Activated T-helper 17 cell treated with anti-CD3 and anti-CD28 coated beads, Interleukin-2, amount 50 U/mL, for 72 hours (primary cell): ENCODE results near the gene SPATA21. TPM values are rescaled to one million over a fixed set of nuclear protein-coding genes. Genes with fewer than 3 reads are reported as not detected.
"Not testable (repeated sequence)": the region's sequence is repeated elsewhere in the genome, so short reads cannot be mapped to it uniquely, and the experiment has no call there.

ENCODE experiments used
- ATAC-seq: fragments of 150-1000 bp; cut with Tn5 transposase; replicated peaks from 2 replicates; pipeline ENCODE4 v1.10.0; 2021; ENCODE audit warnings: mild to moderate bottlenecking, moderate library complexity
- H3K27ac Mint-ChIP-seq: one replicate; pipeline ENCODE4 v1.8.0; 2022; ENCODE audit warnings: mixed read lengths
- H3K27me3 Mint-ChIP-seq: one replicate; pipeline ENCODE4 v1.8.0; 2022; ENCODE audit warnings: mixed read lengths
- H3K36me3 Mint-ChIP-seq: one replicate; pipeline ENCODE4 v1.8.0; 2022; ENCODE audit warnings: low read depth, mild to moderate bottlenecking, mixed read lengths
- H3K4me1 Mint-ChIP-seq: one replicate; pipeline ENCODE4 v1.8.0; 2022; ENCODE audit warnings: mixed read lengths
- H3K4me3 Mint-ChIP-seq: one replicate; pipeline ENCODE4 v1.8.0; 2022; ENCODE audit warnings: mild to moderate bottlenecking, mixed read lengths
- H3K9me3 Mint-ChIP-seq: one replicate; pipeline ENCODE4 v1.8.0; 2022; ENCODE audit warnings: mixed read lengths
- total RNA-seq, 2 donors: library from RNA; stranded (reverse); gene quantifications; one replicate each; pipeline ENCODE4 v1.2.3, GENCODE V29; 2022

The SPATA21 gene
- total RNA-seq, 2 donors from 2014 or later, result 0.08 TPM; not detected in 1

DNA sequence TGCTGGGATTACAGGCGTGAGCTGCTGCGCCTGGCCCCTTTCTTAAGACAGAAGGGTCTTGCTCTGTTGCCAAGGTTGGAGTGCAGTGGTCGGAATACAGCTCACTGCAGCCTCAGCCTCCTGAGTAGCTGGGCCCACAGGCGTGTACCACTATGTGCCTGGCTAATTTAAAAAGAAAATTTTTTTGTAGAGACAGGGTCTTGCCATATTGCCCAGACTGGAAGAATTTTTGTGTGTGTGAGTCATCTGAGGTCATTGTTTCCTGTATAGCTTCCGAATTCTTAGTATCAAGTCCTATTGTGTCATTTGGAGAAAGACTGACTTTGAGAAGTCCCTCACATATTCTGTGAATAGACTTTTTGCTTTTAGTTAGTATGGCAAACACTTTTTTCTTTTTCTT, 65.5 kb downstream of the SPATA21 start:
- Mint-ChIP-seq H3K27me3 (no peaks in the 10 kb centered on the region), H3K27ac (peak overlapping the region; percentile 89), H3K36me3 (peaks cover 78% of the 10 kb centered on the region), H3K4me3 (peak overlapping the region; percentile 84), H3K4me1 (peaks cover 45% of the 10 kb centered on the region), H3K9me3 (no peaks in the 10 kb centered on the region)
- peak; percentile 33 for ATAC-seq

DNA sequence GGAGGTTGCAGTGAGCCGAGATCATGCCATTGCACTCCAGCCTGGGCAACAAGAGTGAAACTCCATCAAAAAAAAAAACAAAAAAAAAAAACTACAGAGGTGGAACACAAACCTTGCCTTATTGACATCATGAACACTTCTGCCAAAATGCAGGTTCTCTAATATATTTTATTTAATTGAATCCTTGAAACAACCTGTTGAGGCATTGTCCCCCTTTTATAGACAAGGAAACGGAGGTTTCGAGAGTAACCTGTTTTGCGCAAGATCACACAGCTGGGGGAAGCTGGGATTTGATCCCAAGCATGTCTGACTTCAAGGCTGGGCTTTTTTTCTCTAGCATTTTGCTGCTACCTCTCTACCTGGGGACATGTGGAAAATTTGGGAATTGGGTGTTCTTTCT, 67.4 kb downstream of the SPATA21 start:
- Mint-ChIP-seq H3K9me3 (no peaks in the 10 kb centered on the region), H3K27me3 (no peaks in the 10 kb centered on the region), H3K4me1 (peaks cover 37% of the 10 kb centered on the region), H3K4me3 (peak overlapping the region; percentile 97), H3K27ac (no peak overlapping the region), H3K36me3 (peaks cover 61% of the 10 kb centered on the region)
- no peak for ATAC-seq

DNA sequence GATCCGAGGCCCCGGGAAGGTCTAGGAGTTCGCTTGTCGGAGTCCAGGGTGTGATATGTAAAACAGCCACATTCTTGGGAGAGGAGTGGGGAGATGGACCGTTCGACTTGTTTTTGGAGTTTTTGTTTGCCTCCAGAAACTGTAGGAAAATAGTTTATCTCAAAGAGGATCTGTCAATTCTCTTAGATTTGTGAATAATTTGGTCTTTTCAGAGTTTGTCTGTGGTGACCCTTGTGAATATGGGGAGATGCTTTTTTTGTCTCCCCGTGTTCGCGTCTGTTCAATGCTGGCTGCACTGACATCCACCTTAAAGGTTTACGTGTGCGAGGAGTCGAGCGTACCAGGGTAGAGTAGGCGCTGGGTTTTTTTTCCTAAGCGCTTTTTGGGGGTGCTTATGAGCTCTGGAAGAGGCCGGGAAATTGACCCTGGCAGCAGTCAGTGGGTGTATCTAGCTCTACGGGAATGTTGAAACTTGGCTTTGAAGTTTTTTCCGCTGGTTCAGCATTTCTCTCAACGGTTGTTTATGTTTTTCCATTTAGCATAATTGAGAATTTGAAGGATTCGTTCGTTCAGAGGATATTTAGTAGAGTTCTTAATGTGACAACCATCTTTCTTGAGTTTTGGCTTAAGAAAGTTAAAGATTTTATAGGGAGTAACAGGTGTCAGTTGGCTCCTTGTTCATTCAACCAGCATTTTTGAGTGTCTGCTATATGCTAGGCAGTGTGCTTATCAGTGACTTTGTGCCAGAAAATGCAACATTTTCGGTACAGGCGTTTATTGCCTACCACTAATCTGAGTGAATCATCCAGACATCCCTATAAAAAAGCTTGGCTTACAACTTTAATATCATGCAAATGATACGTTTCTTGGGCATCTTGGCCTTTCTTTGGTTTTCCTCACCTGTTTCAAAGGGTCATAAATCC, 69.0 kb downstream of the SPATA21 start:
- Mint-ChIP-seq H3K4me1 (peaks cover 30% of the 10 kb centered on the region), H3K9me3 (no peaks in the 10 kb centered on the region), H3K36me3 (peaks cover 48% of the 10 kb centered on the region), H3K4me3 (peak overlapping the region; percentile 97), H3K27ac (peak overlapping the region; percentile 98), H3K27me3 (no peaks in the 10 kb centered on the region)
- no peak for ATAC-seq

- peak; percentile 70 for ATAC-seq
- no peaks in the 10 kb centered on the region for H3K9me3 Mint-ChIP-seq
- peak overlapping the region; percentile 97 for H3K4me3 Mint-ChIP-seq
- peaks cover 23% of the 10 kb centered on the region for H3K4me1 Mint-ChIP-seq
- H3K36me3 Mint-ChIP-seq, result peaks cover 40% of the 10 kb centered on the region
- peak overlapping the region; percentile 98 for H3K27ac Mint-ChIP-seq
- no peaks in the 10 kb centered on the region for H3K27me3 Mint-ChIP-seq
These were observed 69.8 kb downstream of the SPATA21 start for GRCh38 chr1:16367258-16367967.

GRCh38 chr1:16366722-16367257, 70.4 kb downstream of the SPATA21 start, which contains the start of gene SZRD1:
Gene SZRD1 (plus strand): TSS chr1:16367242. CDS start chr1:16367258, 16 bp downstream.
- no peaks in the 10 kb centered on the region for H3K27me3 Mint-ChIP-seq
- no peaks in the 10 kb centered on the region for H3K9me3 Mint-ChIP-seq
- peak within 1 kb of the TSS; percentile 97 for H3K4me3 Mint-ChIP-seq
- H3K27ac Mint-ChIP-seq, result peak within 1 kb of the TSS; percentile 98
- peaks cover 17% of the 10 kb centered on the region for H3K4me1 Mint-ChIP-seq
- peak; percentile 84 for ATAC-seq
- H3K36me3 Mint-ChIP-seq, result peaks cover 34% of the 10 kb centered on the region

- peaks cover 14% of the 10 kb centered on the region for H3K4me1 Mint-ChIP-seq
- not testable (repeated sequence) for H3K27me3 Mint-ChIP-seq, H3K9me3 Mint-ChIP-seq, ATAC-seq
- peak overlapping the region; percentile 56 for H3K27ac Mint-ChIP-seq
- peaks cover 24% of the 10 kb centered on the region for H3K36me3 Mint-ChIP-seq
- peak overlapping the region; percentile 46 for H3K4me3 Mint-ChIP-seq
These were observed 72.1 kb downstream of the SPATA21 start for GRCh38 chr1:16365146-16365498.

DNA sequence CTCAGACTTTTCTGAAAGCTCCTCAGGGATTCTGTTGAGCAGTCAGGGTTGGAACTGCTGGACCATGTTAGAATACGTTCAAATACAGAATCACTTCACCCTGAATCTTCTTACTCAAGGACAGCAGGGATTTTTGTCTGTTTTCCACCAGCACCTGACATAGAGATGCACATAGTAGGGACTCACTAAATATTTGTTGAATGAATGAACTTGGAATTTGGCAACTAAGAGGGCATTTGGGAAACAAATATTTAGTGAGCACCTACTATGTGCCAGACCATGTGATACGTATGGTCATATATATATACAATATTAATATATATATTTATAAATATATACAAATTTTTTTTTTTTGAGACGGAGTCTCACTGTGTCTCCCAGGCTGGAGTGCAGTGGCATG, 80.4 kb downstream of the SPATA21 start:
- H3K27ac Mint-ChIP-seq, result no peak overlapping the region
- H3K4me3 Mint-ChIP-seq, result no peak overlapping the region
- H3K9me3 Mint-ChIP-seq, result no peaks in the 10 kb centered on the region
- H3K27me3 Mint-ChIP-seq, result no peaks in the 10 kb centered on the region
- ATAC-seq, result no peak
- no peaks in the 10 kb centered on the region for H3K36me3 Mint-ChIP-seq
- no peaks in the 10 kb centered on the region for H3K4me1 Mint-ChIP-seq

DNA sequence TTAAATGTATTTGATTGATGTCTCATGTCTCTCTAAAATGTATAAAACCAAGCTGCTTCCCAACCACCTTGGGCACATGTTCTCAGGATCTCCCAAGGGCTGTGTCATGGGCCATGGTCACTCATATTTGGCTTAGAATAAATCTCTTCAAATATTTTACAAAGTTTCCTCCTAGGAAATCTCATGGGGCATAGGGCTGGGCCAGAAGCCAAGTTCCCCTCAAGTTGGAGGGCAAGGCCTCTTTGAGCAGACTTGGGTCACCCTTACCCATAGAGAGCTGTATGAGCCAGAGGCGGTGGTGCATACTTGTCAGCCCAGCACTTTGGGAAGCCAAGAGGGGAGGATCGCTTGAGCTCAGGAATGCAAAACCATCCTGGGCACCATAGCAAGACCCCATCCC, 82.6 kb downstream of the SPATA21 start:
- H3K4me1 Mint-ChIP-seq, result peaks cover 11% of the 10 kb centered on the region
- no peak overlapping the region for H3K4me3 Mint-ChIP-seq
- no peaks in the 10 kb centered on the region for H3K9me3 Mint-ChIP-seq
- H3K36me3 Mint-ChIP-seq, result peaks cover 12% of the 10 kb centered on the region
- no peaks in the 10 kb centered on the region for H3K27me3 Mint-ChIP-seq
- ATAC-seq, result no peak
- H3K27ac Mint-ChIP-seq, result no peak overlapping the region

DNA sequence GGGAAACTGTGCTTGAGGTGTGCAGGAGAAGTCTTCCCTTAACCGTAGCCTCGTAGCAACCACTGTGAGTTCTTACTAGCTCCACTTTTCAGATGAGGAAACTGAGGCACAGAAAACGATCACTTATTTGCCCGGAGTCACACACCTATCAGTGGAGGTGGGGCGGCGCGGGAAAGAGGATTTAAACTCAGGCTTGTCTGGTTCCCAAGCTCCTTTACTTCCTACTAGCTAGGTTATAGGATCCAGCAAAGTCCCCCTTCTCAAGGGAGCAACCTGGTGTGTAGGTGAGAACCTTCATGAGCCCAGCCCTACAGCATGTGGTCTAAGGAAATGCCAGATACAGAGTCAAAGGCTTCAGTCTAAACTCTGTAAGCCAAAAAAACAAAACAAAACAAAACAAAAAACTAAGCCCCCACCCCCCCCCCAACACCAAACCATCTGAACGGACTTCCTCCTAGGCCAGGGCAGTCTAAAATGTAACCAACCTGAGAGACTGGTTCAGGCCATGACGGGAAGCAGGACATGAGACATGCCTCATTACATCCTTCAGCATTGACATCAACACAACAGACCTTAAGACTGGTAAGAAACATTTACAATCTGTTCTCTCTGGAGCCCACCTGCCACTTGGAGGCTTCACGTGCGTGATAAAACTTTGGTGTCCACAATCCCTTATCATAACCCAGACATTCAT, 84.2 kb downstream of the SPATA21 start:
- peak overlapping the region; percentile 87 for H3K27ac Mint-ChIP-seq
- H3K27me3 Mint-ChIP-seq, result no peaks in the 10 kb centered on the region
- peaks cover 12% of the 10 kb centered on the region for H3K36me3 Mint-ChIP-seq
- H3K4me1 Mint-ChIP-seq, result peaks cover 11% of the 10 kb centered on the region
- H3K4me3 Mint-ChIP-seq, result peak overlapping the region; percentile 94
- ATAC-seq, result no peak
- H3K9me3 Mint-ChIP-seq, result no peaks in the 10 kb centered on the region

- peak; percentile 94 for ATAC-seq
- Mint-ChIP-seq H3K27ac (peak within 1 kb of the TSS; percentile 87), H3K36me3 (peaks cover 12% of the 10 kb centered on the region), H3K4me1 (peaks cover 11% of the 10 kb centered on the region), H3K9me3 (no peaks in the 10 kb centered on the region), H3K4me3 (peak within 1 kb of the TSS; percentile 94), H3K27me3 (no peaks in the 10 kb centered on the region)
These were observed 85.0 kb downstream of the SPATA21 start, which contains the start of gene FBXO42 for GRCh38 chr1:16351994-16352841. Gene FBXO42 (minus strand): TSS chr1:16352480. CDS start chr1:16315418, 37,062 bp downstream.

GRCh38 chr1:16351456-16351993, 85.7 kb downstream of the SPATA21 start:
- no peak for ATAC-seq
- Mint-ChIP-seq H3K4me3 (peak overlapping the region; percentile 94), H3K4me1 (peaks cover 11% of the 10 kb centered on the region), H3K27ac (peak overlapping the region; percentile 87), H3K9me3 (no peaks in the 10 kb centered on the region), H3K27me3 (no peaks in the 10 kb centered on the region), H3K36me3 (peaks cover 12% of the 10 kb centered on the region)

DNA sequence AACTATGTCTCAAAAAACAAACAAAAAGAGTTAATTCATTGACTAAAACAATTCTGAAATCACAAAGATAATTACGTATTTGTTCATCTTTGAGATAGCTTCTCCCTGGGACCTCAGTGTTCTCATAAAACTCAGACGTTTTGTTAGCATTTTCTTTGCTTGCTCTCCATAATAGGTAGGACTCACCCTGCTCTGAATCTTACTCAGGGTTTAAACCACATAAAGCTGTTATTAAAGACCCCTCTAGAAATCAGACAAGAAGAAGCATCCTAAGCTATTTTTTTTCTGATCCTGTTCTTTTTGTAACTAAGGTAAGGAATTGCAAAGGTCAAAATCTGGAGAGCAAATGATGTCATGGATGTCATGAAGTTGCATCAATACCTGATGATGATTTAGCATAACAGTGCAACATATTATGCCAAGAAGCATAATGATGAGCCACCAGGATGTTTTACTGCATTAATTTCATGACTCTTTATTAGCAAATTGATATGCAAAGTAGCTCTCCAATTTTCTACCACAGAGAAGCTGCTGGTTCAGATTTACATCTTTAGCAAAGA, 87.3 kb downstream of the SPATA21 start:
- no peak for ATAC-seq
- H3K27ac Mint-ChIP-seq, result no peak overlapping the region
- H3K36me3 Mint-ChIP-seq, result peaks cover 12% of the 10 kb centered on the region
- H3K27me3 Mint-ChIP-seq, result no peaks in the 10 kb centered on the region
- H3K4me3 Mint-ChIP-seq, result peak overlapping the region; percentile 94
- peaks cover 11% of the 10 kb centered on the region for H3K4me1 Mint-ChIP-seq
- no peaks in the 10 kb centered on the region for H3K9me3 Mint-ChIP-seq
